ENCODE results near the gene C20orf144.

Gene C20orf144

DNA sequence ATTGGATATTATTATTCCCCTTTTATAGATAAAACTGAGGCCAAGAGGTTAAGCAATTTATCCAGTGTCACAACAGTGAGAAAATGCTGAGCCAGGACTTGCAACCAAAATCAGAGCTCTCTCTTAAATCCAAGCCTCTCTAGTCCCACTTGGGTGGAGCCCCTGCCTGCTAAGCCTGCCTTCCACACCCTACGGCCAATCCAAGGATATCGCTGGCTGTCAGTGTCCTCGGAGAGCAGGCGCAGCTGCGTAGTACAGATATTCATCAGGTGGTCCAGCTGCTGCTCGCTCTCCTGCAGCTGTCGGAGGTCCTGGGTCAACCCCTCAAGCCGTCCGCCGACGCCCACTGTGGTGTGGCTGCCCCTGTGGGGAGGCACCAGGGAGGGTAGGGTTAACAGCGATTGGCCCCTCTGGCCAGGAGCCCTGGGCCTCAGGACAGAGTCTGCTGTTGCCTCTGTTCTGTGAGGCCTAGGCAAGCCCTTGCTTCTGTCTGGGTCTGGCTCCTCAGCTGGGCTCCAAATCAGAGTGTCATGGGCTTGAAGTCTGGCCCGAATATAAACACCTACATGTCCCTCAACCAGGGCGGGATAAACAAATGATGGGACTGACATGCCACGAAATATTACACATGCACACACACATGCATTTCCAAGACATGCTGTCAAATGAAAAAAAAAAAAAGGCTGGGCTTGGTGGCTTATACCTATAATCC is 16.0 kb downstream of the C20orf144 start:
- no peak for FAIRE-seq

- no peak for FAIRE-seq
Observed at GRCh38 chr20:33679758-33680485, 17.8 kb downstream of the C20orf144 start.

GRCh38 chr20:33680686-33681085 is 18.6 kb downstream of the C20orf144 start:
- FAIRE-seq = no peak

DNA sequence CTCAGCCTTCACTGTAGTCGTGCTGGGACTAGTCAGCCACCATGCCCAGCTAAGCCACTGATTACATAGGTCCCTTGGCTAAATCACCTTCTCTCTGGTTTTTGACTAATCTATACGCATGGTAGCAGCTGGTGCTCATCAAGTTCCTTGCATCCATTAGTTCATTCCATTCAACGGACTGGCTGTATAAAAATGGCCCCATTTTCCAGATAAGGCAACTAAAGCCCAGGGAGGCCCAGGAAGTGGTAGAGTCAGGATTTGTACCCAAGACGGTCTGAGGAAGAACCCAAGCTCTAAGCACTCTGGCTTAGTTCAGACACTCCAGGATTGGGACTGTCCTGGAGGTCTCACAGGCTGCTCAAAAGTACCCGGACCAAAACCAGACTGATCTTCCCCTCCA is 19.2 kb downstream of the C20orf144 start:
- FAIRE-seq = no peak

DNA sequence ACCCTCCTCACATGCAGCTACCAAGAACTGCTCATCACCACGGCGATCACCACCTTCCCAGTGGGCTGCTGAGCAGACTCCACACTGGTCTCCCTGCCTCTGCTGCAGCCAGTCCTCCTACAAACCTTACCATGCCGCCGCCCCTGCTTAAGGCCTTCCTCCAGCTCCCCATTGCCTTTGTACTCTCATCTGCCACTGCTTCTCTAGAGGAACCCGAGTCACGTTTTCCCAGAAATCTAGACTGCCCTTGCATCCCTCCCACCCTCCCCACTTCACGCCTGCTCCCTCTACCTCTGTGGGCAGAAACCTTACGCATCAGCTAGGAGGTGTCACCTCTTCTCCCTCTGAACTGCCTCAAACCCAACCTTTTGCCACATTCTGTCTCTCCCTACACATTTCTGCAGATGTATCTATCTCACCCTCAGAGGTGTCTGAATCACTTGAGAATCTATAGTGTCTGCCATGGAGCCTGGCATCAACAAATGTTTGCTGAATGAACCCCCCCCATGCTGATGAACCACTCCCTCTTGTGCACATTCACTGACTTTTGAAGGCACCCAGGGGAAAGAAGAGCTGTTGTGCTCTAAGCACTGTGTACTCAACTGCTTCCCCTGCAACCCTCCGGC is 19.7 kb downstream of the C20orf144 start:
- no peak for FAIRE-seq

- no peak for FAIRE-seq
Observed at GRCh38 chr20:33684533-33685327, 22.6 kb downstream of the C20orf144 start.

DNA sequence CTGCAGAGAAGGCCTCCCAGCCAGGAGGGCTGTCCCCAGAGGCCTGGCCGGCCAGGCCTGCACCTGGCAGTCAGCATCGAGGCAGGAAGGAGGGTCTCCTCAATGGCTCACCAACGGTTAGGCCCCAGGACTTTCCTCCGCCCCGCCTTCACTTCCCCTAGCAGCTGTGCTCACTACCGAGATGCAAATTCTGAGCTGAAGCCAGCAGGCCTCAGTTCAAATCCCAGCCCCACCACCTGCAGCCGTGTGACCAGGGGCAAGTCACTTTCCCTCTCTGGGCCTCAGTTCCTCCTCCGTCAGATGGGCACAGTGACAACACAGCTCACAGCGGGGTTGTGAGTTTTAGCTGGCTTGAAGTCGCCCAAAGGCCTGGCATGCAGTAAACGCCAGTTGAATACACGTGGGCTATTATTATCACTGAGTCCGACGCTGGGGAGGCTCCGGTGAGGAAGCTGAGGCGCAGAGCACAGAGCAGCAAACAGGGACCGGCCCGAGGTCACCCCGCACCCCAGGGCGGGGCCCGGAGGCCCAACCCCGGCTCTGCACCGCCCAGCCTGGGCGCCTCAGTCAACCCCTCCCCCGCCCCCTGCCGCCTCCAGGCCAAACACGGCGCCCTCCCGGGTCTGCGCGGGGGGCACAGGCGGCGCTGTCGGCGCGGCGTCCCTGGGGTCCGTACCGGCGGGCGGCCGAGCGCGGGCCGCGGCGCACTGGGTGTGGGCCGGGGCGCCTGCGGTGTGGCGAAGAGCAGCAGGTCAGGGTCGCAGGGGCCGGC is 23.4 kb downstream of the C20orf144 start:
- no peak for FAIRE-seq

DNA sequence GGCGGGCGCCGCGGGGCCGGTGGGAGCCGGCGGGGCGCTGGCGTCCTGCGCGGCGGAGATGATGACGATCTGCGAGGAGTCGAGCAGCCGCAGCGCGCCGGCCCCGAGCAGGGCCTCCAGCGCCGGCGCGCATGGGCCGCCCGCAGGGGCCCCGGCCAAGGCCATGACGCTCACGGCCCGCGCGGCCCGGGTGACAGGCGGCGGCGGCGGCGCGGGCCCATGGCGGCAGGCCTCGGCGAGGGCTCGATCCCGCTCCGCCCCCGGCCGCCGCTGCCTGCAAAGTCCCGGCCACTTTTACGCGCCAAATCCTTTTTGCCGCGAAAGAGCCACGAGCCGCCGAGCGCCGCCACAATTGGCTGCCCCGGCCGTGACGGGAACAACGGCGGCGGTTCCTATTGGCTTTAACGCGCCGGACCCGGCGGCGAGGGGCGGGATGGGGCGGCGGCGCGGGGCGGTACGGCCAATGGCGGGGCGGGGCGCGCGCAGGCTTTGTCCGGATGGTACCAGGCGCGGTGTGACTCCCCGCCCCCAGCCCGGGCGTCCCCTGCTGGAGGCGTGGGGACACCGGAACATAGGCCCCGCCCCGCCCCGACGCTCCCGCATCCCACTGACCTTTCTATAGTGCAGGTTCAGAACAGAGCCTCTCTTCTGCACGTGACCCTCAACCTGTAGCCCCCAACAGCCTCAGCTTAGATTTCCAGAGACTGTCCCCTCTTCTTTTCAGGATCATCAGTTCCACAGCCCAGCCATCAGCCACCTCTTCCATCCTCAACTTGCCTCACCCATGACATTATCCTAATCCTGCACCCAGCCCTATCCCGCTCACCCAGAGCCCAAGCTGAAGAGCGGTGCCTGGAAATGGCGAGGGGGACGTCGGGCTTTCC is 24.2 kb downstream of the C20orf144 start, which contains the start of gene E2F1:
TSS of gene E2F1 (minus strand) at position 286 of the 884 bp plus-strand sequence. CDS start at position 165, 121 bp downstream.
- FAIRE-seq = no peak

DNA sequence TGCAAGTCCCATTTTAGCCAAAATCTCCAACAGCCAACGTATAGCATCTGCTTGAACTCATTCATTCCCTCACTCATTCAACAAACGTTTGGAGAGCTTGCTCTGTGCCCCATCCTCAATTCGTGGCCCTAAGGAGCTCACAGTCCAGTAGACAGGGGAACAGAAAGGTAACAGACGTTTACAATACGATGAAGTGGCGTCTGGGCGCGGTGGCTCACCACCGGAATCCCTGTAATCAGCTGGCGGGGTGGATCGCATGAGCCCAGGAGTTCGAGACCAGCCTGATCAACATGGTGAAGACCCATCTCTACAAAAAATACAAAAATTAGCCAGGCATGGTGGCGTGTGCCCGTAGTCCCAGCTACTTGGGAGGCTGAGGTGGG is 24.8 kb downstream of the C20orf144 start:
- FAIRE-seq = no peak

- no peak for FAIRE-seq
Observed at GRCh38 chr20:33687370-33687915, 25.3 kb downstream of the C20orf144 start.

- FAIRE-seq = no peak
Observed at GRCh38 chr20:33687993-33688937, 26.1 kb downstream of the C20orf144 start.

DNA sequence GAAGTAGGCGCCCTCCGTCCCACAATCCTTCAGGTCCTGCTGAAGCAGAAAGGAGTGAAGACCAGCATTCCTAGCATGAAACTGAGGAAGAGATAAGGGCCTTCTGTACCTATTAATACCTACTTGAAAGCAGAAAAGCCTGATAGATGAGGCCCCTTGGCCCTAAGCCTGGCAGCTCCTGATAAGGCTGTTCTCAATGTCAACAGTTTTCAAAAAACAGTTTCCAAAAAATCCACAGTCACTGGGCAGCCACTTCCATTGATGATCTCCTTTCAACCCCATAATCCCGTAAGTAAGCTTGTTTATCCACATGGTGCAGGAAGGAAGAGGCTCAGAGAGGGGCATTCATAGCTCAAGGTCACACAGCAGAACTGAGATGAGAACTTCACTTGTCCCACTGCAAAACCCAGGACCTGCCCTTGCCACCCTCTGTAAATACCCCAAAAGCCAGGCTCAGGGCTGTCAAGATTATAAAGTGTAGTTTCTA is 26.9 kb downstream of the C20orf144 start:
- no peak for FAIRE-seq

- FAIRE-seq = no peak
Observed at GRCh38 chr20:33689493-33689892, 27.4 kb downstream of the C20orf144 start.

GRCh38 chr20:33689973-33690372 is 27.8 kb downstream of the C20orf144 start:
- FAIRE-seq = no peak

- FAIRE-seq = no peak
Observed at GRCh38 chr20:33693289-33693688, 31.2 kb downstream of the C20orf144 start.

- FAIRE-seq = no peak
Observed at GRCh38 chr20:33693741-33694638, 31.9 kb downstream of the C20orf144 start.

DNA sequence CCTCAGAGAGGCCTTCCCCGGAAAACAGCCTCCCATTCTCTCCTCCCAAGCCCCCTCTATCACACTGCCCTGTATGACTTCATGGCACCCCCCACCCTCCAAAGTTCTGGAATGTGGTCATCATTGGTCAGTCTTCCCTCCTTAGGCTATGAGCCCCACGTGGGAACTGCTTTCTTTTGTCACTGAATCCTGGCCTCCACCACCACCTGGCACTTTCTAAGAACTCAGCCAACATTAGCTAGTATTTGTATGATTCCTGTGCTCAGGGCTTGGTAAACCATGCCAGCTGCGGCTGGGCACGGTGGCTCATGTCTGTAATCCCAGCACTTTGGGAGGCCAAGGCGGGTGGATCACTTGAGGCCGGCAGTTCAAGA is 32.5 kb downstream of the C20orf144 start:
- no peak for FAIRE-seq

DNA sequence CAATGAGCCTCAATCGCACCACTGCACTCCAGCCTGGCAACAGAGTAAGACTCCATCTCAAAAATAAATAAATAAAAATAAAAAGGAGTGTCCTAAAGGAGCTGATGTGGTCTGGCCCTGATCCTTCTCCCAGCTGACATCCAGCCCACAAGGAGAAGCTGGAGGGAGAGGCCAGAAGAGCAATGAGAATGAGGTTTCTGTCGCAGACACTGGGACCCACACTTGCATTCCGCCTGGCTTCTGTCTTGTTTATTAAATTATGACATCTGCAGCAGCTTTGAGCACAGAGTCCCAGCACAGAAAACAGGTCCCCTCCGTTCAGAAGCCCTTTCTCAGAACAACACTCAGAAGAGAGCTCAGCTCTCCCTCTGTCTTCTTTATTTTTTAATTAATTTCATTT is 34.3 kb downstream of the C20orf144 start:
- FAIRE-seq = no peak

DNA sequence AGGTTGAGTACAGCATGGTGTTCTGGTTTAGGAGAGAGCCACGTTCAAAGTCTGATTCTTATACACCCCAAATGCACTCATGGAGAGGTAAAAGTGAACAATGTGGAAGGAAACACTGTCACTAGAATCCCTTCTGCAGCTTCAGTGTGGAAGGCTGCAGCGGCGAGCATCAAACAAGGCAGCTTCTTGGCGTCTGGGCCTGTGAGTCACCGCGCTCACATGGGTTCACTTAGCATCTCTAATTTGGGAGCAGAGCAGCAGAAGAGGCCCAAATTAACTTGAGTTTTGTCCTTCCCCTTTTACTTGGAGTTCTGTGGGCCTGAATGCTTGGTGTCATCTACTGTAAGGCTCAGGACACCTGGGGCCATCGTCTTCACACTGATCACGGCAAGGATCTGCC is 35.0 kb downstream of the C20orf144 start:
- no peak for FAIRE-seq

Data from G401.6 (cell line).